NCI-H345 (cell line): ENCODE measurements around the gene PKD2L1.
"Not testable (repeated sequence)": the region's sequence is repeated elsewhere in the genome, so short reads cannot be mapped to it uniquely, and the experiment has no call there.

Experiments
- DNase-seq: peaks from one replicate; lab custom pipeline; 2025; lab: John Stamatoyannopoulos, UW

PKD2L1 gene

GRCh38 chr10:100333661-100334440 lies 3.8 kb upstream of the PKD2L1 start:
- no peak for DNase-seq

- no peak for DNase-seq
Observed at GRCh38 chr10:100333106-100333505, 3.1 kb upstream of the PKD2L1 start.

GRCh38 chr10:100328198-100328597 lies 1.8 kb downstream of the PKD2L1 start:
- no peak for DNase-seq

GRCh38 chr10:100327718-100328009 lies 2.4 kb downstream of the PKD2L1 start:
- DNase-seq, result no peak

GRCh38 chr10:100327007-100327717 lies 2.9 kb downstream of the PKD2L1 start:
- DNase-seq, result peak; percentile 27

GRCh38 chr10:100325158-100325557 lies 4.9 kb downstream of the PKD2L1 start:
- DNase-seq, result no peak

- peak; percentile 55 for DNase-seq
Observed at GRCh38 chr10:100319707-100320402, 10.2 kb downstream of the PKD2L1 start.

GRCh38 chr10:100318207-100318606 lies 11.8 kb downstream of the PKD2L1 start:
- no peak for DNase-seq

GRCh38 chr10:100315615-100316014 lies 14.4 kb downstream of the PKD2L1 start:
- no peak for DNase-seq

GRCh38 chr10:100311298-100311697 lies 18.7 kb downstream of the PKD2L1 start:
- DNase-seq, result no peak

GRCh38 chr10:100307684-100308083 lies 22.3 kb downstream of the PKD2L1 start:
- DNase-seq, result no peak

- no peak for DNase-seq
Observed at GRCh38 chr10:100306861-100307260, 23.2 kb downstream of the PKD2L1 start.

GRCh38 chr10:100304414-100304813 lies 25.6 kb downstream of the PKD2L1 start:
- no peak for DNase-seq

GRCh38 chr10:100303724-100304319 lies 26.2 kb downstream of the PKD2L1 start:
- peak; percentile 36 for DNase-seq

GRCh38 chr10:100301123-100301522 lies 28.9 kb downstream of the PKD2L1 start:
- not testable (repeated sequence) for DNase-seq

- DNase-seq, result no peak
Observed at GRCh38 chr10:100297242-100297641, 32.8 kb downstream of the PKD2L1 start.

- DNase-seq, result no peak
Observed at GRCh38 chr10:100293066-100293465, 37.0 kb downstream of the PKD2L1 start.

GRCh38 chr10:100292300-100292699 lies 37.7 kb downstream of the PKD2L1 start:
- not testable (repeated sequence) for DNase-seq

- no peak for DNase-seq
Observed at GRCh38 chr10:100291356-100291755, 38.7 kb downstream of the PKD2L1 start.

- DNase-seq, result no peak
Observed at GRCh38 chr10:100289641-100290040, 40.4 kb downstream of the PKD2L1 start.

GRCh38 chr10:100288196-100288595 lies 41.8 kb downstream of the PKD2L1 start:
- no peak for DNase-seq

GRCh38 chr10:100287756-100288155 lies 42.3 kb downstream of the PKD2L1 start:
- no peak for DNase-seq
